Measurements from ENCODE around the gene PTCRA.

The PTCRA gene

GRCh38 chr6:42968126-42968701, 52.4 kb downstream of the PTCRA start:
- no peak for DNase-seq (ENCODE audit: insufficient read length, low spot score)
- no peak for FAIRE-seq
- TF ChIP-seq CTCF (IDR thresholded peaks at IDR 0.05; ENCODE audit: insufficient read depth, missing control alignments), result no peak

DNA sequence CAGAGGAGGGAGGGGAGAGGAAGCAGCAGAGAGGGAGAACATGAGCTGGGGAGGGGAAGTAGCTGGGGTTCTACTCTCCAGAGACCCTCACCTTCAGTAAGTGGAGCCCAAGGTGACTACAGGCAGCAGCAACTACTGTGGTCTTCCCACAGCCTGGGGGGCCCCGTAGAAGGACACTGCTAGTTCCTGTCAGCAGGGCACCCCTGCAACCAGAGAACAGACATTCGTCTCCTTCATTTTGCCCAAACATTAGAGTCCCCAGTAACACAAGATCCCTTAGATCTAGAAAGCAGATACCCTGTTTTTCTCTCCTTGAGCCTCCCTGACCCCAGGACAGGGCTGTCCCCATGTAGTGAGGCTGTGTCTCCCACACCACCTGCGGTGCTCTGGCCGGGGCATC, 52.9 kb downstream of the PTCRA start:
- no peak for FAIRE-seq
- no peak for TF ChIP-seq CTCF (IDR thresholded peaks at IDR 0.05; ENCODE audit: insufficient read depth, missing control alignments)
- DNase-seq (ENCODE audit: insufficient read length, low spot score), result no peak

- FAIRE-seq (no peak), DNase-seq (ENCODE audit: insufficient read length, low spot score) (no peak)
- TF ChIP-seq CTCF (IDR thresholded peaks at IDR 0.05; ENCODE audit: insufficient read depth, missing control alignments), result no peak
These were observed 53.6 kb downstream of the PTCRA start for GRCh38 chr6:42969431-42969830.

GRCh38 chr6:42969934-42970333, 54.1 kb downstream of the PTCRA start:
- DNase-seq (ENCODE audit: insufficient read length, low spot score), result no peak
- no peak for FAIRE-seq
- TF ChIP-seq CTCF (IDR thresholded peaks at IDR 0.05; ENCODE audit: insufficient read depth, missing control alignments), result no peak

DNA sequence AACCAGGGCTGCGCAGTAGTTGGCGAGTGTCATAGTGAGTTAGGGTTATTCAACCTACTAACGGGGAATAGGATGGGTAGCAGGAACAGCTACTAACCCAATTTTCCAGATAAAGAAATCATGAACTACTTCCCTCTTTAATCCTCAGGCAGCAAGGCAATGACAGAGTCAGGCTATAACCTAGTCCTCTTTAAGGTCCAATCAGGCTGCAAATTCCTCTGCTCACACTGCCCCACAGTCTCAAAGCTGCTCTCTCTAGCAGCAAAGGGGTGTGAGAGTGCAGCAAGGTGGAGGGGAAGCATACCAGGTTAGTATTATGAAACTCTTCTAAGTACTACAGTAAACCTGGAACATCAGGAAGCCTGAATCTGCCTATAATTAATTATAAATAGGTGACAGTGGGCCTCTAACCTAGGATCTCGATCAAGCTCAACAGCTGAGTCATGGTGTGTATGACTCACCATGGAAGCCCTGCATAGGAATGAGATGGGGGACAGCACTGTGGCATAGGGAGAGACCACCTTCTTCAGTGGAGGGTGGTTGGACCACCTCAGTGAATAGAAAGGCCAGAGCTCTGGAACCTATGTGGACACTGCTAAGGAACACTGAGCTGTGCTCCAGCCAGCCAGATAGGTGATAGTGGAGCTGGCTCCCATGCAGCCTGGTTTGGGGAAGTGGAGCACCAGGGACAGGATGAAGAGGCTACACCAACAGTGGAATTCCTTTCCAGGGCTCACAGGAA, 55.2 kb downstream of the PTCRA start:
- FAIRE-seq, result no peak
- no peak for TF ChIP-seq CTCF (IDR thresholded peaks at IDR 0.05; ENCODE audit: insufficient read depth, missing control alignments)
- DNase-seq (ENCODE audit: insufficient read length, low spot score), result no peak

DNA sequence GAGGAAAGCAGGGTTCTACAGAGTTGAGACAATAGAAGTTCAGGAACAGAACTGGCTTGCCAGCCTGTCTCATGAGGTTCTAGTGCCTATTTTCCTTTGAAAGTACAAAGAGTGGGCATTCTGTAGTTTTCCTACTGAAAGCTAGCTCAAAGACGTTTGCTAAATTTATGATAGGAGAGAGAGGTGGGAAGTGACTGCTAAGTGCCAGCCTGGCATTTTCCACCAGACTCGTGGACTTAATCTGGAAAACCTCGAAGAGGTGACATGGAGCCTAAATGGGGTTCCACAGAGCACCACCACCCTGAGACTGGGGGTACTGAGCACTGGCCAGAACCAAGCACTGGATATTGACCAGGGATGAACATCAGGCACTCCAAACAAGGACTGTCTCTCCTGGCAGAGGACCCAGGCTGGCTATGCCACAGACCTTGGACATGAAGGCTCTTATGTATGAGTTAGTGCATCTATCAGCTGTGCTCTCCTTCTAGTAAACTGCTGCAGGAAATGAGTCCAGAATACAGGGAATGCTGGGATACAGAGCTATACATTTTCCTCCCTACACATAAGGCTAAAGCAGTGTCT, 56.0 kb downstream of the PTCRA start:
- FAIRE-seq, result no peak
- TF ChIP-seq CTCF (IDR thresholded peaks at IDR 0.05; ENCODE audit: insufficient read depth, missing control alignments), result no peak
- no peak for DNase-seq (ENCODE audit: insufficient read length, low spot score)

DNA sequence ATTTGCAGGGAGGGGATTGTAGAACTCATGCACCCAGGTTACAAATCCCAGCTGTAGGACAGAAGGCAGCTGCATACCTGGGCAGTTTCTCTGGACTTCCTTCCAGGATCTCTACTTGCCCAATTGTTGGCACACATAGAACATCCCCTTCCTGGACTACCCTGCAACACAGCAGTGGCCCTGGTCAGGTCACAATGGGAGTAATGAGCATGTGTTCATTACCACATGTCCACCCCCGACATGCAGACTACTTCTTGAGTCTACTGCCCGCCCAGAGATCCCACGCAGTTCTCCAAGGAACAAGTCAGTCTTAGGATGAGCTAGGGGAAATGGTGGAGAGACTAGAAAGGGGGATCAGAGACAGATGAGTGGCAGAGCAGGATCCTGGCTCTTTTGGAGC, 58.1 kb downstream of the PTCRA start:
- no peak for TF ChIP-seq CTCF (IDR thresholded peaks at IDR 0.05; ENCODE audit: insufficient read depth, missing control alignments)
- FAIRE-seq, result no peak
- no peak for DNase-seq (ENCODE audit: insufficient read length, low spot score)
